WTC11 (cell line): ENCODE measurements around the gene GHR. TPM values are rescaled to one million over a fixed set of nuclear protein-coding genes. Genes with fewer than 3 reads are reported as not detected.

ENCODE experiments used
- ATAC-seq: fragments of 200-7000 bp; cut with Tn5 transposase; 2 replicates; pipeline ENCODE4 v1.10.0; 2021; ENCODE audit warnings: mild to moderate bottlenecking, moderate library complexity
- CTCF ChIA-PET: fragments of 300-600 bp; sonication (Branson Sonifier 250); formaldehyde crosslinking; loops from one replicate; lab custom pipeline; 2021; ENCODE audit warnings: antibody characterized with exemption; lab: Charles Lee
- POLR2A ChIA-PET: fragments of 350-600 bp; sonication (Branson Sonifier 250); formaldehyde crosslinking; loops from one replicate; lab custom pipeline; 2021; ENCODE audit warnings: antibody characterized with exemption; lab: Charles Lee
- DNase-seq: peaks from one replicate; pipeline ENCODE4 v3.0.0; 2021; ENCODE audit warnings: low spot score
- H3K27ac Mint-ChIP-seq: 2 replicates; pipeline ENCODE4 v1.8.0; 2021; ENCODE audit warnings: mixed read lengths
- H3K27me3 Mint-ChIP-seq: 2 replicates; pipeline ENCODE4 v1.8.0; 2021; ENCODE audit warnings: low read depth, mild to moderate bottlenecking, moderate library complexity, mixed read lengths
- H3K36me3 Mint-ChIP-seq: 2 replicates; pipeline ENCODE4 v1.8.0; 2021; ENCODE audit warnings: mixed read lengths
- H3K4me1 Mint-ChIP-seq: 2 replicates; pipeline ENCODE4 v1.8.0; 2022; ENCODE audit warnings: mixed read lengths
- H3K4me3 Mint-ChIP-seq: 2 replicates; pipeline ENCODE4 v1.8.0; 2021; ENCODE audit warnings: mild to moderate bottlenecking, moderate library complexity, mixed read lengths
- H3K9me3 Mint-ChIP-seq: 2 replicates; pipeline ENCODE4 v1.8.0; 2021; ENCODE audit warnings: mixed read lengths
- ATF2 ChIP-seq: sonication (generic); formaldehyde crosslinking; IDR thresholded peaks from 2 replicates; pipeline ENCODE4 v1.8.1; 2022; ENCODE audit warnings: low read depth, missing genetic modification reagents, borderline replicate concordance
- ATF3 ChIP-seq: sonication (generic); formaldehyde crosslinking; conservative IDR thresholded peaks from 2 replicates; pipeline ENCODE4 v1.8.1; 2022; ENCODE audit warnings: mild to moderate bottlenecking, missing genetic modification reagents
- CDX4 ChIP-seq: fragments of 250-450 bp; sonication (Bioruptor Pico); IDR thresholded peaks from 2 replicates; pipeline ENCODE4 v1.9.0; 2021; ENCODE audit warnings: moderate library complexity, mild to moderate bottlenecking, inconsistent platforms, borderline replicate concordance
- CREM ChIP-seq: sonication (generic); formaldehyde crosslinking; IDR thresholded peaks from 2 replicates; pipeline ENCODE4 v1.8.1; 2022; ENCODE audit warnings: mild to moderate bottlenecking, missing genetic modification reagents, moderate library complexity
- CTCF ChIP-seq: fragments of 200-600 bp; IDR thresholded peaks from 2 replicates; pipeline ENCODE4 v1.8.0; 2022; ENCODE audit warnings: antibody characterized with exemption
- FOXJ3 ChIP-seq: sonication (generic); formaldehyde crosslinking; IDR thresholded peaks from 2 replicates; pipeline ENCODE4 v1.9.0; 2021; ENCODE audit warnings: missing genetic modification reagents, mild to moderate bottlenecking, borderline replicate concordance
- IRF1 ChIP-seq: sonication (generic); formaldehyde crosslinking; IDR thresholded peaks from 2 replicates; pipeline ENCODE4 v1.8.0; 2023; ENCODE audit warnings: missing genetic modification reagents
- MAX ChIP-seq: sonication (generic); formaldehyde crosslinking; IDR thresholded peaks from 2 replicates; pipeline ENCODE4 v1.8.0; 2022; ENCODE audit warnings: mild to moderate bottlenecking, missing genetic modification reagents
- MXD4 ChIP-seq: fragments of 250-450 bp; sonication (Bioruptor Pico); IDR thresholded peaks from 2 replicates; pipeline ENCODE4 v1.8.0; 2021; ENCODE audit warnings: mild to moderate bottlenecking, moderate library complexity, borderline replicate concordance
- NFATC4 ChIP-seq: fragments of 250-450 bp; sonication (Bioruptor Pico); IDR thresholded peaks from 2 replicates; pipeline ENCODE4 v1.9.0; 2021; ENCODE audit warnings: mild to moderate bottlenecking
- NFE2L1 ChIP-seq: sonication (generic); formaldehyde crosslinking; IDR thresholded peaks from 2 replicates; pipeline ENCODE4 v1.8.1; 2023; ENCODE audit warnings: missing genetic modification reagents
- NR1H2 ChIP-seq: sonication (generic); formaldehyde crosslinking; IDR thresholded peaks from 2 replicates; pipeline ENCODE4 v1.9.0; 2021; ENCODE audit warnings: mild to moderate bottlenecking, moderate library complexity, missing genetic modification reagents
- NR2C2 ChIP-seq: sonication (generic); formaldehyde crosslinking; IDR thresholded peaks from 2 replicates; pipeline ENCODE4 v1.8.0; 2022; ENCODE audit warnings: mild to moderate bottlenecking, missing genetic modification reagents
- PREB ChIP-seq: sonication (generic); formaldehyde crosslinking; IDR thresholded peaks from 2 replicates; pipeline ENCODE4 v1.8.1; 2022; ENCODE audit warnings: mild to moderate bottlenecking, missing genetic modification reagents, moderate library complexity, borderline replicate concordance
- PRRX2 ChIP-seq: fragments of 250-450 bp; sonication (Bioruptor Pico); IDR thresholded peaks from 2 replicates; pipeline ENCODE4 v1.8.0; 2021; ENCODE audit warnings: mild to moderate bottlenecking
- RORB ChIP-seq: fragments of 250-450 bp; sonication (Bioruptor Pico); IDR thresholded peaks from 2 replicates; pipeline ENCODE4 v1.9.0; 2021; ENCODE audit warnings: mild to moderate bottlenecking
- STAT6 ChIP-seq: sonication (generic); formaldehyde crosslinking; conservative IDR thresholded peaks from 2 replicates; pipeline ENCODE4 v1.8.1; 2023; ENCODE audit warnings: mild to moderate bottlenecking, low read depth, missing genetic modification reagents, moderate library complexity
- ZNF138 ChIP-seq: sonication (generic); formaldehyde crosslinking; conservative IDR thresholded peaks from 2 replicates; pipeline ENCODE4 v1.8.1; 2022; ENCODE audit warnings: mild to moderate bottlenecking, moderate library complexity, missing genetic modification reagents
- ZNF317 ChIP-seq: sonication (generic); formaldehyde crosslinking; IDR thresholded peaks from 2 replicates; pipeline ENCODE4 v1.8.1; 2023; ENCODE audit warnings: low read depth, mild to moderate bottlenecking, moderate library complexity, missing genetic modification reagents, borderline replicate concordance
- ZNF423 ChIP-seq: fragments of 250-450 bp; sonication (Bioruptor Pico); IDR thresholded peaks from 2 replicates; pipeline ENCODE4 v2.1.2; 2022; ENCODE audit warnings: mild to moderate bottlenecking, moderate library complexity
- total RNA-seq: library from RNA; stranded (reverse); gene quantifications from 3 replicates; pipeline ENCODE4 v1.2.3, GENCODE V29; 2021

GHR gene
- total RNA-seq, 1 experiment from 2014 or later: 0.57 TPM

- TF ChIP-seq PREB: no peak
Observed at GRCh38 chr5:42631241-42631640, 208.0 kb downstream of the GHR start (continued).

GRCh38 chr5:42632354-42632900 is 209.2 kb downstream of the GHR start:
- no peak for ATAC-seq
- POLR2A ChIA-PET: no interaction called here
- H3K27ac Mint-ChIP-seq: no peak overlapping the region
- H3K9me3 Mint-ChIP-seq: no peaks in the 10 kb centered on the region
- TF ChIP-seq FOXJ3 (CRISPR knock-in tag) (no peak), STAT6 (no peak), RORB (CRISPR knock-in tag) (no peak)
- TF ChIP-seq, all 79 proteins: peak for 0
- H3K4me3 Mint-ChIP-seq: no peak overlapping the region
- H3K4me1 Mint-ChIP-seq: no peaks in the 10 kb centered on the region
- CTCF ChIA-PET: no interaction called here
- DNase-seq: no peak
- H3K36me3 Mint-ChIP-seq: no peaks in the 10 kb centered on the region
- H3K27me3 Mint-ChIP-seq: no peaks in the 10 kb centered on the region

- TF ChIP-seq MXD4 (CRISPR knock-in tag) (no peak), ZNF423 (no peak), CDX4 (CRISPR knock-in tag) (no peak), MAX (no peak), ZNF138 (CRISPR knock-in tag) (no peak), NFATC4 (CRISPR knock-in tag) (no peak), CTCF (no peak), NR2C2 (CRISPR knock-in tag) (no peak), PRRX2 (CRISPR knock-in tag) (no peak), ATF3 (CRISPR knock-in tag) (no peak), CREM (CRISPR knock-in tag) (no peak), FOXJ3 (CRISPR knock-in tag) (no peak), IRF1 (CRISPR knock-in tag) (no peak), NFE2L1 (CRISPR knock-in tag) (no peak), ATF2 (no peak), NR1H2 (CRISPR knock-in tag) (no peak), ZNF317 (CRISPR knock-in tag) (no peak)
- TF ChIP-seq, all 79 proteins: peak for 0
- CTCF ChIA-PET: no interaction called here
Observed at GRCh38 chr5:42634575-42634974, 211.3 kb downstream of the GHR start.

More at GRCh38 chr5:42634575-42634974, 211.3 kb downstream of the GHR start:
- no peak overlapping the region for H3K4me3 Mint-ChIP-seq
- H3K27me3 Mint-ChIP-seq: no peaks in the 10 kb centered on the region
- ATAC-seq (no peak), DNase-seq (no peak)
- H3K9me3 Mint-ChIP-seq: no peaks in the 10 kb centered on the region
- H3K27ac Mint-ChIP-seq: no peak overlapping the region
- H3K36me3 Mint-ChIP-seq: no peaks in the 10 kb centered on the region
- POLR2A ChIA-PET: no interaction called here
- no peaks in the 10 kb centered on the region for H3K4me1 Mint-ChIP-seq
